Lung (tissue), 12 donors: ENCODE measurements around the gene OSBPL3. TPM values are rescaled to one million over a fixed set of nuclear protein-coding genes. Genes with fewer than 3 reads are reported as not detected.

ENCODE experiments used
- ATAC-seq: fragments of 200-7000 bp; cut with Tn5 transposase; one replicate; pipeline ENCODE4 v1.9.1; 2020; ENCODE audit warnings: moderate number of reproducible peaks; ENCODE audit not compliant: insufficient read depth, low FRiP score
- DNase-seq, 3 donors: peaks; one replicate each; pipeline ENCODE4 v3.0.0-alpha.2; 2013 to 2017
- H3K27ac ChIP-seq, 2 donors: one replicate each; pipeline ENCODE4 v1.5.1; 2013; ENCODE audit warnings: mild to moderate bottlenecking in 2 of 2, moderate library complexity in 2 of 2, control low read depth in 1 of 2, inconsistent platforms in 1 of 2, low read depth in 1 of 2, low read length in 1 of 2
- H3K27me3 ChIP-seq, 3 donors: one replicate each; pipeline ENCODE4 v1.5.1; 2013; ENCODE audit warnings: low read length in 2 of 3; ENCODE audit not compliant: control insufficient read depth in 3 of 3, insufficient read depth in 3 of 3
- H3K36me3 ChIP-seq, 4 donors: one replicate each; pipeline ENCODE4 v1.5.1; 2013; ENCODE audit warnings: low read length in 4 of 4, mild to moderate bottlenecking in 1 of 4, moderate library complexity in 1 of 4; ENCODE audit not compliant: control insufficient read depth in 4 of 4, insufficient read depth in 4 of 4
- H3K4me1 ChIP-seq, 5 donors: one replicate each; pipeline ENCODE4 v1.5.1; 2013; ENCODE audit warnings: low read length in 5 of 5, mild to moderate bottlenecking in 2 of 5, moderate library complexity in 1 of 5; ENCODE audit not compliant: control insufficient read depth in 5 of 5, insufficient read depth in 5 of 5
- H3K4me3 ChIP-seq: one replicate; pipeline ENCODE4 v1.5.1; 2013; ENCODE audit warnings: mild to moderate bottlenecking, control low read depth, moderate library complexity
- H3K9ac ChIP-seq, 2 donors: one replicate each; pipeline ENCODE4 v1.5.1; 2013; ENCODE audit warnings: low read length in 2 of 2, control low read depth in 1 of 2; ENCODE audit not compliant: insufficient read depth in 1 of 2
- H3K9me3 ChIP-seq, 4 donors: one replicate each; pipeline ENCODE4 v1.5.1; 2013; ENCODE audit warnings: low read length in 3 of 4, mild to moderate bottlenecking in 1 of 4, moderate library complexity in 1 of 4; ENCODE audit not compliant: control insufficient read depth in 4 of 4, insufficient read depth in 3 of 4
- CTCF ChIP-seq: IDR thresholded peaks from 2 replicates; pipeline ENCODE4 v1.5.1; 2012; ENCODE audit warnings: mild to moderate bottlenecking; ENCODE audit errors: control extremely low read depth, extremely low read depth
- WGBS, 2 donors: extraction: QIAGEN DNeasy Blood & Tissue Kit; methylation state at CpG; one replicate each; pipeline ENCODE4 v1.1.7; 2013; 5-methylcytosine and 5-hydroxymethylcytosine counted together
- polyA plus RNA-seq, 2 donors: library from polyadenylated mRNA; stranded (reverse); fragments of 200-250 nt; gene quantifications; one replicate each; pipeline ENCODE4 v1.2.1, GENCODE V29; 2013
- total RNA-seq, 2 donors: library from RNA; depleted of rRNA in 1 of 2; stranded (reverse); fragments of >200 nt in 1 of 2; gene quantifications; one replicate each; pipeline ENCODE4 v1.2.1, GENCODE V29; 2014 to 2021
- donor health status: control.
- donor health status: control.
- donor health status: Bipolar disorder and iron deficiency.
- donor health status: healthy.
- donor health status: DM: yes; HTN: yes; CAD: no.

The OSBPL3 gene
- total and polyA plus RNA-seq, 4 donors, result 8.6 to 32.0 (median 20.4) TPM

- Histone ChIP-seq H3K9me3 (peaks cover 0 to 2% (median 0%) of the 10 kb centered on the region in 4 donors), H3K9ac (no peak overlapping the region), H3K4me1 (peaks cover 0 to 11% (median 0%) of the 10 kb centered on the region in 5 donors), H3K27me3 (peaks cover 0 to 3% (median 2%) of the 10 kb centered on the region in 3 donors), H3K27ac (peak overlapping the region in 1 of 2 donors; percentile 61), H3K36me3 (no peaks in the 10 kb centered on the region), H3K4me3 (peak overlapping the region; percentile 51)
- 5 to 6% methylated on average over 51 to 54 of the region's 54 CpGs for WGBS, 2 donors
- ATAC-seq (peak; percentile 1), DNase-seq (peak; percentile 76 to 77 (median 76))
- TF ChIP-seq CTCF, result no peak
Observed at GRCh38 chr7:24756545-24757352, 223.2 kb downstream of the OSBPL3 start.

GRCh38 chr7:24755541-24756407 lies 224.2 kb downstream of the OSBPL3 start:
- no peak for TF ChIP-seq CTCF
- H3K36me3 ChIP-seq, result no peaks in the 10 kb centered on the region
- 53 to 73% methylated on average over 12 of the region's 12 CpGs for WGBS, 2 donors
- no peak overlapping the region for H3K9ac ChIP-seq
- no peak for DNase-seq
- H3K27ac ChIP-seq, result no peak overlapping the region
- H3K4me3 ChIP-seq, result no peak overlapping the region
- ATAC-seq, result no peak
- peaks cover 0 to 3% (median 2%) of the 10 kb centered on the region in 3 donors for H3K27me3 ChIP-seq
- H3K9me3 ChIP-seq, result no peaks in the 10 kb centered on the region
- H3K4me1 ChIP-seq, result peaks cover 0 to 11% (median 0%) of the 10 kb centered on the region in 5 donors

- Histone ChIP-seq H3K4me1 (peaks cover 0 to 11% (median 0%) of the 10 kb centered on the region in 5 donors), H3K36me3 (no peaks in the 10 kb centered on the region), H3K4me3 (no peak overlapping the region), H3K9ac (no peak overlapping the region), H3K9me3 (no peaks in the 10 kb centered on the region), H3K27me3 (peaks cover 0 to 3% (median 2%) of the 10 kb centered on the region in 3 donors), H3K27ac (no peak overlapping the region)
- DNase-seq, result no peak
- TF ChIP-seq CTCF, result no peak
- ATAC-seq, result no peak
- 64 to 79% methylated on average over 3 of the region's 3 CpGs for WGBS, 2 donors
Observed at GRCh38 chr7:24754906-24755506, 225.0 kb downstream of the OSBPL3 start.
